Esophagus muscularis mucosa (tissue), 3 donors: ENCODE data around the gene OR5A1.

ENCODE experiments used
- CTCF ChIP-seq, 3 experiments: fragments of 200-600 bp in 2 of 3; fragments of 450-650 bp in 1 of 3; sonication (generic) in 2 of 3; IDR thresholded peaks; one replicate each; pipeline ENCODE4 v1.5.1; 2017 to 2019; ENCODE audit warnings: antibody characterized with exemption in 3 of 3, mild to moderate bottlenecking in 2 of 3, moderate library complexity in 1 of 3
- POLR2A ChIP-seq: fragments of 450-650 bp; IDR thresholded peaks from one replicate; pipeline ENCODE4 v1.6.1; 2017; ENCODE audit warnings: antibody characterized with exemption, moderate library complexity, mild to moderate bottlenecking, low read depth
- POLR2AphosphoS5 ChIP-seq, 2 donors: sonication (generic); formaldehyde crosslinking; IDR thresholded peaks; one replicate each; pipeline ENCODE4 v1.6.1; 2017; ENCODE audit warnings: antibody characterized with exemption in 2 of 2

GRCh38 chr11:59425131-59425530, 11.1 kb upstream of the OR5A1 start:
- TF ChIP-seq CTCF (IDR thresholded peaks at IDR 0.05) (no peak), POLR2AphosphoS5 (IDR thresholded peaks at IDR 0.05) (no peak), POLR2A (no peak)
